Neuronal stem cell (in vitro differentiated cells): ENCODE measurements around the gene ADCY6.

Source experiments
- DNase-seq: peaks from one replicate; pipeline ENCODE4 v3.0.0-alpha.2; 2013; ENCODE audit warnings: low spot score
- H2AFZ ChIP-seq: one replicate; pipeline ENCODE4 v1.6.1; 2013; ENCODE audit warnings: mild to moderate bottlenecking, low read length, inconsistent platforms
- H2AK5ac ChIP-seq: 2 replicates; pipeline ENCODE4 v1.6.1; 2013; ENCODE audit warnings: low read depth, mild to moderate bottlenecking, inconsistent platforms, low read length, moderate library complexity, mixed read lengths
- H2BK120ac ChIP-seq: 2 replicates; pipeline ENCODE4 v1.6.1; 2013; ENCODE audit warnings: low read depth, mild to moderate bottlenecking, inconsistent platforms, low read length, moderate library complexity, mixed read lengths
- H2BK12ac ChIP-seq: one replicate; pipeline ENCODE4 v1.6.1; 2013; ENCODE audit warnings: low read length, inconsistent platforms
- H2BK15ac ChIP-seq: 2 replicates; pipeline ENCODE4 v1.6.1; 2013; ENCODE audit warnings: mild to moderate bottlenecking, low read length, inconsistent platforms, mixed read lengths
- H2BK5ac ChIP-seq: one replicate; pipeline ENCODE4 v1.6.1; 2013; ENCODE audit warnings: inconsistent platforms, mild to moderate bottlenecking, low read length, moderate library complexity
- H3K14ac ChIP-seq: one replicate; pipeline ENCODE4 v1.6.1; 2013; ENCODE audit warnings: low read length, inconsistent platforms
- H3K18ac ChIP-seq: 2 replicates; pipeline ENCODE4 v1.6.1; 2013; ENCODE audit warnings: low read length, inconsistent platforms
- H3K23ac ChIP-seq: 2 replicates; pipeline ENCODE4 v1.6.1; 2013; ENCODE audit warnings: low read depth, mild to moderate bottlenecking, mixed read lengths, low read length, inconsistent platforms; ENCODE audit not compliant: poor library complexity
- H3K27ac ChIP-seq: replicated peaks from 3 replicates; pipeline ENCODE4 v1.5.1; 2013; ENCODE audit warnings: low read length, inconsistent platforms
- H3K27me3 ChIP-seq, 3 experiments: 2 replicates each; pipeline ENCODE4 v1.6.1; 2013; ENCODE audit warnings: low read length in 3 of 3, mild to moderate bottlenecking in 2 of 3, inconsistent platforms in 1 of 3, low read depth in 1 of 3, mixed read lengths in 1 of 3, moderate library complexity in 1 of 3; ENCODE audit not compliant: control insufficient read depth in 3 of 3, insufficient read depth in 3 of 3
- H3K36me3 ChIP-seq, 2 donors: replicated peaks in 1 of 2; 2 replicates each; pipeline ENCODE4 v1.6.1; 2013; ENCODE audit warnings: low read length in 2 of 2; ENCODE audit not compliant: control insufficient read depth in 2 of 2, insufficient read depth in 2 of 2
- H3K4ac ChIP-seq: 2 replicates; pipeline ENCODE4 v1.6.1; 2013; ENCODE audit warnings: inconsistent platforms, mild to moderate bottlenecking, low read length, moderate library complexity
- H3K4me1 ChIP-seq, 2 donors: 1 replicate in 1 of 2; 2 replicates in 1 of 2; pipeline ENCODE4 v1.6.1; 2013; ENCODE audit warnings: low read length in 2 of 2, low read depth in 1 of 2; ENCODE audit not compliant: control insufficient read depth in 2 of 2, insufficient read depth in 1 of 2
- H3K4me2 ChIP-seq: one replicate; pipeline ENCODE4 v1.6.1; 2013; ENCODE audit warnings: mild to moderate bottlenecking, low read length, inconsistent platforms; ENCODE audit not compliant: insufficient read depth, poor library complexity, severe bottlenecking
- H3K4me3 ChIP-seq, 2 donors: 2 replicates each; pipeline ENCODE4 v1.5.1; 2013; ENCODE audit warnings: low read length in 2 of 2, mild to moderate bottlenecking in 2 of 2, inconsistent platforms in 1 of 2, moderate library complexity in 1 of 2
- H3K79me1 ChIP-seq: one replicate; pipeline ENCODE4 v1.6.1; 2013; ENCODE audit warnings: low read depth, mild to moderate bottlenecking, inconsistent platforms, low read length, moderate library complexity
- H3K9ac ChIP-seq: one replicate; pipeline ENCODE4 v1.6.1; 2013; ENCODE audit warnings: mild to moderate bottlenecking, low read depth, low read length, inconsistent platforms; ENCODE audit not compliant: poor library complexity
- H3K9me3 ChIP-seq, 2 donors: replicated peaks in 1 of 2; 2 replicates each; pipeline versions ENCODE3 to v1.6.1; 2013; ENCODE audit warnings: low read length in 2 of 2, mild to moderate bottlenecking in 2 of 2, inconsistent platforms in 1 of 2, low read depth in 1 of 2, mixed read lengths in 1 of 2, moderate library complexity in 1 of 2; ENCODE audit not compliant: control insufficient read depth in 2 of 2, insufficient read depth in 1 of 2
- H4K8ac ChIP-seq: one replicate; pipeline ENCODE4 v1.6.1; 2013; ENCODE audit warnings: low read depth, mild to moderate bottlenecking, inconsistent platforms, low read length, moderate library complexity
- H4K91ac ChIP-seq: one replicate; pipeline ENCODE4 v1.6.1; 2013; ENCODE audit warnings: low read length, low read depth, mild to moderate bottlenecking, inconsistent platforms; ENCODE audit not compliant: poor library complexity
- WGBS, 2 donors: extraction: QIAGEN DNeasy Blood & Tissue Kit; methylation state at CpG; one replicate each; pipeline ENCODE4 v1.1.7; 2013; ENCODE audit warnings: missing lambda C conversion rate in 2 of 2, mixed read lengths in 1 of 2; ENCODE audit not compliant: insufficient read length in 2 of 2, insufficient replicate concordance in 1 of 2; ENCODE audit errors: extremely low coverage in 2 of 2; 5-methylcytosine and 5-hydroxymethylcytosine counted together

The ADCY6 gene

GRCh38 chr12:48811437-48812090, 22.7 kb upstream of the ADCY6 start:
- Histone ChIP-seq H3K4me2 (no peak overlapping the region), H3K4me3 (no peak overlapping the region), H2BK12ac (no peak overlapping the region), H3K9me3 (no peaks in the 10 kb centered on the region), H3K9ac (no peak overlapping the region), H2AFZ (peak overlapping the region; percentile 15), H3K18ac (no peak overlapping the region), H3K4ac (no peak overlapping the region), H3K36me3 (no peaks in the 10 kb centered on the region), H2BK15ac (no peak overlapping the region), H3K14ac (no peak overlapping the region), H2BK5ac (no peak overlapping the region), H2BK120ac (no peak overlapping the region), H3K79me1 (no peaks in the 10 kb centered on the region), H3K23ac (no peak overlapping the region), H3K27ac (no peak overlapping the region), H2AK5ac (no peak overlapping the region), H4K91ac (no peak overlapping the region), H3K4me1 (peaks cover 18 to 23% of the 10 kb centered on the region in 2 donors), H4K8ac (no peak overlapping the region), H3K27me3 (peaks cover 0 to 2% (median 0%) of the 10 kb centered on the region in 3 experiments)
- no CpG with 5 or more reads among the region's 5 CpGs for WGBS, 2 donors
- DNase-seq: no peak

- H3K36me3 ChIP-seq: no peaks in the 10 kb centered on the region
- no peaks in the 10 kb centered on the region for H3K27me3 ChIP-seq
- H3K4ac ChIP-seq: no peak overlapping the region
- H3K9ac ChIP-seq: no peak overlapping the region
- H4K91ac ChIP-seq: no peak overlapping the region
- no peak overlapping the region for H4K8ac ChIP-seq
- H2BK120ac ChIP-seq: no peak overlapping the region
- no peaks in the 10 kb centered on the region for H3K79me1 ChIP-seq
- H2BK15ac ChIP-seq: no peak overlapping the region
- WGBS, 2 donors: no CpG with 5 or more reads among the region's 5 CpGs
- peak overlapping the region; percentile 15 for H2AFZ ChIP-seq
- DNase-seq: no peak
- peaks cover 12 to 18% of the 10 kb centered on the region in 2 donors for H3K4me1 ChIP-seq
- no peak overlapping the region for H3K14ac ChIP-seq
- no peak overlapping the region for H2BK5ac ChIP-seq
- no peak overlapping the region for H2AK5ac ChIP-seq
- peak overlapping the region; percentile 43 for H3K23ac ChIP-seq
- no peak overlapping the region for H3K4me3 ChIP-seq
- H3K9me3 ChIP-seq: no peaks in the 10 kb centered on the region
- H2BK12ac ChIP-seq: no peak overlapping the region
- H3K27ac ChIP-seq: no peak overlapping the region
- H3K4me2 ChIP-seq: no peak overlapping the region
- H3K18ac ChIP-seq: no peak overlapping the region
Measured at GRCh38 chr12:48810903-48811431, 22.1 kb upstream of the ADCY6 start.

- no peak overlapping the region for H3K14ac ChIP-seq
Measured at GRCh38 chr12:48807981-48808380, 19.1 kb upstream of the ADCY6 start.

GRCh38 chr12:48803675-48804074, 14.8 kb upstream of the ADCY6 start:
- no peak overlapping the region for H3K4me3 ChIP-seq
- no peak overlapping the region for H3K4ac ChIP-seq
- H3K9ac ChIP-seq: no peak overlapping the region
- H2BK5ac ChIP-seq: no peak overlapping the region
- H3K4me1 ChIP-seq: no peaks in the 10 kb centered on the region
- H2BK120ac ChIP-seq: no peak overlapping the region
- H3K14ac ChIP-seq: no peak overlapping the region
- DNase-seq: no peak
- no peak overlapping the region for H2AK5ac ChIP-seq
- H4K91ac ChIP-seq: no peak overlapping the region
- H2AFZ ChIP-seq: no peak overlapping the region
- H4K8ac ChIP-seq: no peak overlapping the region
- WGBS, 2 donors: no CpG with 5 or more reads among the region's 1 CpG
- H3K36me3 ChIP-seq: no peaks in the 10 kb centered on the region
- no peak overlapping the region for H2BK15ac ChIP-seq
- H3K27ac ChIP-seq: no peak overlapping the region
- H3K27me3 ChIP-seq: peaks cover 0 to 7% (median 0%) of the 10 kb centered on the region in 3 experiments
- no peak overlapping the region for H3K23ac ChIP-seq
- no peak overlapping the region for H2BK12ac ChIP-seq
- no peak overlapping the region for H3K18ac ChIP-seq
- H3K4me2 ChIP-seq: no peak overlapping the region
- no peaks in the 10 kb centered on the region for H3K9me3 ChIP-seq
- no peaks in the 10 kb centered on the region for H3K79me1 ChIP-seq

More at GRCh38 chr12:48807981-48808380, 19.1 kb upstream of the ADCY6 start:
- Histone ChIP-seq H3K27me3 (no peaks in the 10 kb centered on the region), H3K23ac (no peak overlapping the region), H2BK5ac (no peak overlapping the region), H4K91ac (no peak overlapping the region), H3K4me3 (no peak overlapping the region), H3K9me3 (no peaks in the 10 kb centered on the region), H2BK12ac (no peak overlapping the region), H3K4ac (no peak overlapping the region), H3K4me1 (peaks cover 5 to 10% of the 10 kb centered on the region in 2 donors), H2BK120ac (no peak overlapping the region), H3K27ac (no peak overlapping the region), H3K79me1 (no peaks in the 10 kb centered on the region), H2AK5ac (no peak overlapping the region), H3K36me3 (no peaks in the 10 kb centered on the region), H3K4me2 (no peak overlapping the region), H2AFZ (no peak overlapping the region), H2BK15ac (no peak overlapping the region), H3K18ac (no peak overlapping the region), H4K8ac (no peak overlapping the region), H3K9ac (no peak overlapping the region)
- WGBS, 2 donors: no CpG with 5 or more reads among the region's 3 CpGs
- DNase-seq: no peak
